Stimulated activated memory B cell treated with anti-CD40 and anti-IgM and Interleukin-4, amounts not matched to agents 10 μg/mL and 1 μg/mL and 100 μg/mL, for 72 hours (primary cell): ENCODE measurements around the gene LMTK2.
A peak's percentile ranks its signal among the peaks of the same experiment; 100 is the strongest.

Source experiments
- ATAC-seq: fragments of 150-1000 bp; cut with Tn5 transposase; 2 replicates; pipeline ENCODE4 v1.10.0; 2021
- H3K27ac Mint-ChIP-seq: one replicate; pipeline ENCODE4 v1.8.0; 2022; ENCODE audit warnings: mild to moderate bottlenecking, mixed read lengths
- H3K27me3 Mint-ChIP-seq: one replicate; pipeline ENCODE4 v1.8.0; 2022; ENCODE audit warnings: mixed read lengths
- H3K36me3 Mint-ChIP-seq: one replicate; pipeline ENCODE4 v1.8.0; 2022; ENCODE audit warnings: mixed read lengths
- H3K4me1 Mint-ChIP-seq: one replicate; pipeline ENCODE4 v1.8.0; 2022; ENCODE audit warnings: mixed read lengths
- H3K4me3 Mint-ChIP-seq: one replicate; pipeline ENCODE4 v1.8.0; 2022; ENCODE audit warnings: mild to moderate bottlenecking, moderate library complexity, mixed read lengths
- H3K9me3 Mint-ChIP-seq: one replicate; pipeline ENCODE4 v1.8.0; 2022; ENCODE audit warnings: mixed read lengths

Gene LMTK2

GRCh38 chr7:98248156-98248555 is 141.5 kb downstream of the LMTK2 start:
- peaks cover 45% of the 10 kb centered on the region for H3K36me3 Mint-ChIP-seq
- no peaks in the 10 kb centered on the region for H3K9me3 Mint-ChIP-seq
- H3K4me3 Mint-ChIP-seq = no peak overlapping the region
- ATAC-seq = no peak
- no peaks in the 10 kb centered on the region for H3K27me3 Mint-ChIP-seq
- no peak overlapping the region for H3K27ac Mint-ChIP-seq
- peaks cover 38% of the 10 kb centered on the region for H3K4me1 Mint-ChIP-seq

GRCh38 chr7:98249106-98249505 is 142.4 kb downstream of the LMTK2 start:
- no peak for ATAC-seq
- Mint-ChIP-seq H3K9me3 (no peaks in the 10 kb centered on the region), H3K4me3 (no peak overlapping the region), H3K36me3 (peaks cover 41% of the 10 kb centered on the region), H3K27ac (no peak overlapping the region), H3K27me3 (no peaks in the 10 kb centered on the region), H3K4me1 (peaks cover 44% of the 10 kb centered on the region)

- no peaks in the 10 kb centered on the region for H3K9me3 Mint-ChIP-seq
- H3K36me3 Mint-ChIP-seq = peaks cover 26% of the 10 kb centered on the region
- peak overlapping the region; percentile 77 for H3K27ac Mint-ChIP-seq
- H3K4me3 Mint-ChIP-seq = peak overlapping the region; percentile 98
- peaks cover 50% of the 10 kb centered on the region for H3K4me1 Mint-ChIP-seq
- no peaks in the 10 kb centered on the region for H3K27me3 Mint-ChIP-seq
- ATAC-seq = no peak
These were observed 144.1 kb downstream of the LMTK2 start for GRCh38 chr7:98250789-98251188.

GRCh38 chr7:98251231-98251600 is 144.6 kb downstream of the LMTK2 start:
- Mint-ChIP-seq H3K36me3 (peaks cover 25% of the 10 kb centered on the region), H3K27ac (peak overlapping the region; percentile 77), H3K27me3 (no peaks in the 10 kb centered on the region), H3K4me3 (peak overlapping the region; percentile 98), H3K4me1 (peaks cover 50% of the 10 kb centered on the region), H3K9me3 (no peaks in the 10 kb centered on the region)
- peak; percentile 52 for ATAC-seq

- Mint-ChIP-seq H3K9me3 (no peaks in the 10 kb centered on the region), H3K4me1 (peaks cover 50% of the 10 kb centered on the region), H3K27ac (peak within 1 kb of the TSS; percentile 77), H3K4me3 (peak within 1 kb of the TSS; percentile 98), H3K27me3 (no peaks in the 10 kb centered on the region), H3K36me3 (peaks cover 26% of the 10 kb centered on the region)
- peak; percentile 100 for ATAC-seq
These were observed 145.2 kb downstream of the LMTK2 start, which contains the start of gene TECPR1 for GRCh38 chr7:98251601-98252424. Gene TECPR1, minus strand, starts transcription at chr7:98252232. Its CDS starts 6,086 bp downstream, at chr7:98246146.

- Mint-ChIP-seq H3K27ac (peak overlapping the region; percentile 77), H3K4me3 (peak overlapping the region; percentile 98), H3K36me3 (peaks cover 29% of the 10 kb centered on the region), H3K27me3 (no peaks in the 10 kb centered on the region), H3K9me3 (no peaks in the 10 kb centered on the region), H3K4me1 (peaks cover 50% of the 10 kb centered on the region)
- no peak for ATAC-seq
These were observed 145.9 kb downstream of the LMTK2 start for GRCh38 chr7:98252425-98253054.

GRCh38 chr7:98254516-98254915 is 147.9 kb downstream of the LMTK2 start:
- Mint-ChIP-seq H3K4me3 (no peak overlapping the region), H3K4me1 (peaks cover 37% of the 10 kb centered on the region), H3K36me3 (peaks cover 22% of the 10 kb centered on the region), H3K27ac (no peak overlapping the region), H3K27me3 (no peaks in the 10 kb centered on the region), H3K9me3 (no peaks in the 10 kb centered on the region)
- ATAC-seq = no peak

GRCh38 chr7:98254951-98255610 is 148.4 kb downstream of the LMTK2 start:
- ATAC-seq = no peak
- Mint-ChIP-seq H3K36me3 (peaks cover 24% of the 10 kb centered on the region), H3K27me3 (no peaks in the 10 kb centered on the region), H3K4me3 (no peak overlapping the region), H3K4me1 (peaks cover 37% of the 10 kb centered on the region), H3K27ac (no peak overlapping the region), H3K9me3 (no peaks in the 10 kb centered on the region)

- H3K36me3 Mint-ChIP-seq = peaks cover 38% of the 10 kb centered on the region
- H3K4me1 Mint-ChIP-seq = peaks cover 25% of the 10 kb centered on the region
- no peaks in the 10 kb centered on the region for H3K27me3 Mint-ChIP-seq
- H3K27ac Mint-ChIP-seq = no peak overlapping the region
- H3K4me3 Mint-ChIP-seq = no peak overlapping the region
- ATAC-seq = no peak
- no peaks in the 10 kb centered on the region for H3K9me3 Mint-ChIP-seq
These were observed 149.8 kb downstream of the LMTK2 start for GRCh38 chr7:98256431-98256830.

- Mint-ChIP-seq H3K27me3 (no peaks in the 10 kb centered on the region), H3K36me3 (peaks cover 50% of the 10 kb centered on the region), H3K4me3 (no peak overlapping the region), H3K4me1 (peaks cover 16% of the 10 kb centered on the region), H3K27ac (no peak overlapping the region), H3K9me3 (no peaks in the 10 kb centered on the region)
- ATAC-seq = no peak
These were observed 151.0 kb downstream of the LMTK2 start for GRCh38 chr7:98257701-98258100.
